Measurements from ENCODE around the gene SH2D3A. TPM values are rescaled to one million over a fixed set of nuclear protein-coding genes. Genes with fewer than 3 reads are reported as not detected.

SH2D3A gene
- total RNA-seq, 4 donors from 2014 or later, result 0.85 to 1.8 (median 1.3) TPM; not detected in 1

DNA sequence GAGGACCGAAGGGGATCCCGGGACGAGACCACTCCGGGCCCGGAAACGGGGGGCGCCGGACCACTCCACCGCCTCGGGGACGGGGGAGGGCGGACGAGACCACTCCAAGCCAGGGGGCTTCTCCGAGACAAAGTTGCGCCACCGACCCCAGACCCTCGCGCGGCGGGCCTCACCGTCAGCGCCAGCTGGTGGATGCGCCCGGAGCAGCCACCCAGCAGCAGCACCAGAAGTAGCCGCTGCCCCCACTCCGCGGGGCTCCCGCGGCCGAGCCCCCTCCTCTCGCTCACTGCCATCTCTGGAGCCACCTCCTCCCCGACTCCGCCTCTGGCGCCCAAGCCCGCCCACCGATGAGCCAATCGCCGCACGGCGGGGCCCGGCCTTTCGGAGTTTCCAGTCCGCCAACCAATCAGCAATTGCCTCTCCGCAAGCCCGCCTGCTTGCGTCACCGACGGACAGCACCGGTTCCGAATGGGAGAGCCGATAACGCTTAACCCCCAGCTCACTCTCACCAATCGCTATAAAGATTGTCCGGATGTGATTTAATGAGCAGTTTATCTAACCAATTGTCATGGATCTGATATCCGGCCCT, 29.9 kb downstream of the SH2D3A start, which contains the start of gene GPR108:
TSS of gene GPR108 (minus strand) at position 297 of the 589 bp plus-strand sequence. CDS start at position 293, 4 bp downstream.
- TF ChIP-seq, protein P1, sequence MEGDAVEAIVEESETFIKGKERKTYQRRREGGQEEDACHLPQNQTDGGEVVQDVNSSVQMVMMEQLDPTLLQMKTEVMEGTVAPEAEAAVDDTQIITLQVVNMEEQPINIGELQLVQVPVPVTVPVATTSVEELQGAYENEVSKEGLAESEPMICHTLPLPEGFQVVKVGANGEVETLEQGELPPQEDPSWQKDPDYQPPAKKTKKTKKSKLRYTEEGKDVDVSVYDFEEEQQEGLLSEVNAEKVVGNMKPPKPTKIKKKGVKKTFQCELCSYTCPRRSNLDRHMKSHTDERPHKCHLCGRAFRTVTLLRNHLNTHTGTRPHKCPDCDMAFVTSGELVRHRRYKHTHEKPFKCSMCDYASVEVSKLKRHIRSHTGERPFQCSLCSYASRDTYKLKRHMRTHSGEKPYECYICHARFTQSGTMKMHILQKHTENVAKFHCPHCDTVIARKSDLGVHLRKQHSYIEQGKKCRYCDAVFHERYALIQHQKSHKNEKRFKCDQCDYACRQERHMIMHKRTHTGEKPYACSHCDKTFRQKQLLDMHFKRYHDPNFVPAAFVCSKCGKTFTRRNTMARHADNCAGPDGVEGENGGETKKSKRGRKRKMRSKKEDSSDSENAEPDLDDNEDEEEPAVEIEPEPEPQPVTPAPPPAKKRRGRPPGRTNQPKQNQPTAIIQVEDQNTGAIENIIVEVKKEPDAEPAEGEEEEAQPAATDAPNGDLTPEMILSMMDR (IDR thresholded peaks at IDR 0.05; ENCODE audit: low read depth), result no peak

DNA sequence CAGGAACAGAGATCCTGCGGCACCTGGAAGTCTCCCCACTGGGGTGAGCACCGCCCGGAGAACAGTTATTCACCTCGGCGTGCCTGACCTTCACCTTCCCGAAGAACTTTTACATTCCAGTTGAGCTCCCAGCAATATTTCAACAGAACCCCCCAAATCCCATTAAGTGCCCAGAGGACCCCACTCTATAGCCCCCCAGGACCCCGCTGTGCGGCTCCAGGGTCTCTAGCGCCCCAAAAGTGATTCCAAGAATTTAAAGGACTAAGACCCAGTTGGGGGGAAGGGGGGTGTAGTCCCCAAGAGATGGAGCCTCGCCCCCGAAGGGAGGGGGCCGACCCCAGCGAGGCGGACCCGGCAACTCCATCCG, 30.3 kb downstream of the SH2D3A start:
- TF ChIP-seq, protein P1 (IDR thresholded peaks at IDR 0.05; ENCODE audit: low read depth), result no peak

DNA sequence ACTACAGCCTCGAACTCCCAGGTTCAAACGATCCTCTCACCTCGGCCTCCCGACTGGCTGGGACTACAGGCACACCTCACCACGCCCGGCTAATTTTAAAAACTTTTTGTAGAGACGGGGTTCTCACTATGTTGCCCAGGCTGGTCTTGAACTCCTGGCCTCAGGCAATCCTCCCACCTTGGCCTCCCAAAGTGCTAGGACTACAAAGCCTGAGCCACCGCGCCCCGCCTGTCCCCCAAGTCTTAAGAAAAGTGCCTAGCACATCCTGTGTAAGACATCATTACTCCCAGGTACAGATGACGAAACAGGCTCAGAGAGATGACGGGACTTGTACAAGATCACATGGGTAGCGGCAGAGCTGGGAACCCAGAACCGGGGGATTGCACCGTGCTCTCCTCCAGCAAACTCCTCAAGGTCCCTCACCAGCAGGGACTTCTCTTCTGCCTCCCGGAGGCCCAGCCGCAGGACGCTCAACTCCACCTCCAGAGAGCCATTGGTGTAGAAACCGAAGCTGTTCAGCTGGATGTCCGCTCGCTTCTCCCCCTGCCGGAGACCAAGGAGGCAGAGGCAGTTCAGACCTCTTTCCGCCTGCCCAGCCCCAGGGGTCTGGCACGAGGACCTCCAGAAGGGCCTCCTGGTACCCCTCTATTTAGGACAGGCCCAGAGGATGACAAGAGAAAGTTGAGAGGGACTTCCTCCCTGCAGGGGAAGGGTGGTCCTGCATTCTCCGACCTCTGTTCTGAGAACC, 30.9 kb downstream of the SH2D3A start:
- TF ChIP-seq, protein P1 (IDR thresholded peaks at IDR 0.05; ENCODE audit: low read depth), result no peak

DNA sequence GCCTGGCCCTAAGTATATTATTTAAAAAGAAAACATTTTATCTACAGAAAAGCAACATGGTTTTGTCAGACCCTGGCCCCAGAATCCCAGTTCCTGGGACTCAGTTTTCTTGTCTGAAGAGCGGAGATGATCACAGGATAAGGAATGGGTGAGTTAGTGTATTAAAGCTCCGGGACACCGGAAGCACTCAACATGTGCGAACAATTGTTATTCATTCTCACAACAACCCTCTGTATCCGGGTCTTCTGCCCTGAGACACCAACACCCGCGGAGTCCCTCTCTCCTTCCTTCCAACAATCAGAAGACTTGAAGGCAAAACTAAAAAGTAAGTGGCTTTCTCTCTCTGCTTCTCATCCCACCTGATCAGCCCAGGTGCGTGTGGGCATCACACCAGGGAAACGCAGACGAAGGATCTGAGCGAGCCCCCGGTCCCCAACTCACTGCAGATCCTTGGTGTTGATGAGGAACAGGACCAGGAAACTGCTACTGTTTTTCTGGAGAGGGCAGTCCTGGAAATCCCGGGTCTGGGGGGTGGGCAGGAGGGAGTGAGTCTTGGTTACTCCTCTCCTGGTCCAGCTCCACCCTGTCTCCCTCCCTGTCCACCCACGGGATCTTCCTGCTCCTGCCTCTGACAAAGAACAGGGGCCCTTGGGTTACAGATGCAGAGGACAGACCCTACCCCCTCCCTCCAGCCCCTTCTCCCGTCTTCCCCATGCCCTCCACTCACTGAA, 31.9 kb downstream of the SH2D3A start:
- TF ChIP-seq, protein P1 (IDR thresholded peaks at IDR 0.05; ENCODE audit: low read depth), result no peak

DNA sequence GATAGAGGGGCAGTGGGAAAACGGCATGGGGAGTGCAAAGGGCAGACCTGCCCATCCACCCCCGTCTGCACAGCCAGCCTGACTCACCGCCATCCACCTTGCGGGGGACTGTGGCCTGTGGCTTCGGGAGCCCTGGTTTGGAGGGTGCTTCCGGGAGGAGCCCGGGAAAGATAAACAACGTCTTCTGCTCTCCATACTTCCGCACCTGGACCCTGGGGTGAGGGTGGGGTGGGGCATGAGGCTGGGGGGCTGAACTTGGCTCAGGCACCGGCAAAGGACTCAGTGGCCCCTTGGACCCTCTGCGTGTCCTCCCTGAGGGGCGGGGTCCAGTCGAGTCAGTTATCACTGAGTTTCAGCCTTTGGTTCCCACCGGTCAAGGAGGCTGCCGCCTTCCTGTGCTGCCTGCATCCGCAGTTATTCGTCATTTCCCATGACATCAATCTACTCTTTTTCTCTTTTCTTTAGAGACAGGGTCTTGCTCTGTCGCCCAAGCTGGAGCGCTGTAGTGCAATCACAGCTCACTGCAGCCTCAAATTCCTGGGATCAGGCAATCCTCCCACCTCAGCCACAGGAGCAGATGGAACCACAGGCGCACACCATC, 33.0 kb downstream of the SH2D3A start:
- TF ChIP-seq, protein P1 (IDR thresholded peaks at IDR 0.05; ENCODE audit: low read depth), result no peak

DNA sequence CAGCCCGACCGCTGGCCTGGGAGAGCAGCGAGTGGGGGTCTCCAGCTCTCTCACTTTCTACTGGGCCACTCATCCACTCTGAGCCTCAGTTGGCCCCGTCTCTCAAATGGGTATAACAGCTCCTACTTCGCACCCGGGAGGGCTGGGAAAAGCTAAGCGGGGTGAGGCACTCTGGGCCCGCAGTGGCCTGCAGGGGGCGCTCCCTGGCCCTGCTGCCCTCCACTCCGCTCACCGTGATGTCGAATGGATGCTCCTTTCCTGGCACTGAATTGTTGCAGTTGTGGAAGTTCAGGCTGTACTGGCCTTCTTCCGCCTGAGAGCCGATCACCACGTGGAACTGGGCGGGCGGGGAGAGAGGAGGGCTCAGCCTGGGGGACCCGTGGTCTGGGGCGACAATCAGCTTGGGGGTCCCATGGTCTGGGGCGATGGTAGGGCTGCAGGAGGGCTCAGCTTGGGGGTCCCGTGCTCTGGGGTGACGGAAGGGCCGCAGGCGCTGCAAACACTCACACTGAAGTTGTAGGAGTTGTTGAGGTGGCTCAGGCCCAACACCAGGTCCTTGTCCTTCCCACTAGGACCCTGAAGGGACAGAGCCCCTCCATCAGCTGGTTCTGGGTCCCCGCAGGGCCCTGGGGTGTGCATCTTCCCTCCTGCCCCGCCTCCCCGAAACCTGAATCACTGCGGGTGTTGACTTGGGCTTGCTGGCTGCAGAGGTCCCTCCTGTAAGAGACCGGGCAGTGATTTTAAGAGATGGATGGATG, 33.7 kb downstream of the SH2D3A start:
- TF ChIP-seq, protein P1 (IDR thresholded peaks at IDR 0.05; ENCODE audit: low read depth), result no peak
